Stomach smooth muscle (tissue), 2 donors: Measurements from ENCODE around the gene OBSCN.

Experiments
- H3K27ac ChIP-seq: one replicate; pipeline ENCODE4 v1.7.0; 2013; ENCODE audit warnings: mild to moderate bottlenecking, low read length, inconsistent platforms
- H3K27me3 ChIP-seq, 2 donors: one replicate each; pipeline ENCODE4 v1.7.0; 2013; ENCODE audit warnings: low read length in 2 of 2; ENCODE audit not compliant: insufficient read depth in 2 of 2, control insufficient read depth in 1 of 2
- H3K36me3 ChIP-seq, 2 donors: one replicate each; pipeline ENCODE4 v1.7.0; 2013; ENCODE audit warnings: low read length in 2 of 2; ENCODE audit not compliant: control insufficient read depth in 2 of 2, insufficient read depth in 2 of 2
- H3K4me1 ChIP-seq: one replicate; pipeline ENCODE4 v1.7.0; 2013; ENCODE audit warnings: low read length; ENCODE audit not compliant: control insufficient read depth, insufficient read depth
- H3K4me3 ChIP-seq, 2 donors: one replicate each; pipeline ENCODE4 v1.7.0; 2013; ENCODE audit warnings: low read length in 2 of 2
- H3K9ac ChIP-seq, 2 donors: one replicate each; pipeline ENCODE4 v1.7.0; 2013; ENCODE audit warnings: low read length in 2 of 2, mild to moderate bottlenecking in 1 of 2
- H3K9me3 ChIP-seq, 2 donors: one replicate each; pipeline ENCODE4 v1.7.0; 2013; ENCODE audit warnings: low read length in 2 of 2; ENCODE audit not compliant: control insufficient read depth in 2 of 2
- donor health status: healthy.
- donor health status: Pancreatic carcinoma.

The OBSCN gene

DNA sequence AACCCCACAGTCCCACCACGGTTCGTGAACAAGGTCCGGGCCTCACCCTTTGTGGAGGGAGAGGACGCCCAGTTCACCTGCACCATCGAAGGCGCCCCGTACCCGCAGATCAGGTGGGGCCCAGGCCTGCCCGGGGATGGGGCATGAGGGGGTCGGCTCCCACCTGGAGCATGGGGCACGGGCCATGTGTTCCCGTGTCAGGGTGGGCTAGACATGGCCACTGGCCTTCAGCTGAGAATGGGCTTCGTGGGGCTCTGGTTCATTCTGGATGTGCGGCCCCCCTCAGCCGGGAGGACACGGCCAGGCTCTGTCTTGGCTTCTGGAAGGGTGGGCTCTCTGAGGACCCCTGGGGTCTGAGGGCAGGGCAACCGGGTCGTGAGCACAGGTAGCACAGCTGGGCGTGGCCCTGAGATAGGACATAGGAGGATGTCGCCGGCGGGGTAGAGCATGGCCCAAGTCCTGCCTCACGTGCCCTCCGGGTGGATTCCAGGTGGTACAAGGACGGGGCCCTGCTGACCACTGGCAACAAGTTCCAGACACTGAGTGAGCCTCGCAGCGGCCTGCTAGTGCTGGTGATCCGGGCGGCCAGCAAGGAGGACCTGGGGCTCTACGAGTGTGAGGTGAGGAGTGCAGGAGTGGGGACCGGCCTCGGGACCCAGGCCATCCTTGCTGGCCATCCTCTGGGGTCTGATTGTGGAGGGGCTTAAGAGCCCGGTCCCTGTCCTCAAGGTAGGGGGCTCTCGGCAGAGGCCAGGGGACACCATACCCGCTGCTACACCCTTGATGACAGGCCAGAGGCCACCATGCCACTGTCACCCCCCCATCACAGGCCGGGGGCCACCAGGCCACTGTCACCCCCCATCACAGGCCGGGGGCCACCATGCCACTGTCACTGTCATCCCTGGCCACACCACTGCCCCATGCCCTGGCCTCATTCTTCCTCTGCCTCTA lies 143.3 kb downstream of the OBSCN start:
- Histone ChIP-seq H3K4me1 (no peaks in the 10 kb centered on the region), H3K36me3 (no peaks in the 10 kb centered on the region), H3K9me3 (no peaks in the 10 kb centered on the region), H3K27me3 (no peaks in the 10 kb centered on the region), H3K4me3 (no peak overlapping the region), H3K27ac (no peak overlapping the region), H3K9ac (no peak overlapping the region)

DNA sequence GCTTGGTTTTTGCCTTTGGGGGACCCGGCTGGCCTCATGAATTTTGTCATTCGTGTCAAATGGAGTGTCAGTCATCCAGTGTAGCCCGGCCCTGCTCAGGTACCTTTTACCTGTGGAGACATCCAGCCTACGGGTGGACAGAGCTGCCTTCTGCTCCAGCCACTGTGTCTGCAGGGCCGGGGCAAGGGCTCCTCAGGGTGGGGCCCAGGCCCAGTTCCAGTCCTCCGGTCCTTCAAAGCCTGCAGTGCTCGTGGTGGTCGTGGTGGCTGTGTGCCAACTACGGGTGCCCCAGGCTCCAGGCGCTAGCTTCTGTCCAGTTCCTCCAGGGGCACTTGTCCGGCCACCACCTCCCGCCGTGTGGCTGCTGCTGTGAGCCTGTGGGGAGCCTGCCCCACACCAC lies 144.0 kb downstream of the OBSCN start:
- Histone ChIP-seq H3K4me1 (no peaks in the 10 kb centered on the region), H3K9me3 (no peaks in the 10 kb centered on the region), H3K27ac (no peak overlapping the region), H3K36me3 (no peaks in the 10 kb centered on the region), H3K9ac (no peak overlapping the region), H3K4me3 (no peak overlapping the region), H3K27me3 (no peaks in the 10 kb centered on the region)

DNA sequence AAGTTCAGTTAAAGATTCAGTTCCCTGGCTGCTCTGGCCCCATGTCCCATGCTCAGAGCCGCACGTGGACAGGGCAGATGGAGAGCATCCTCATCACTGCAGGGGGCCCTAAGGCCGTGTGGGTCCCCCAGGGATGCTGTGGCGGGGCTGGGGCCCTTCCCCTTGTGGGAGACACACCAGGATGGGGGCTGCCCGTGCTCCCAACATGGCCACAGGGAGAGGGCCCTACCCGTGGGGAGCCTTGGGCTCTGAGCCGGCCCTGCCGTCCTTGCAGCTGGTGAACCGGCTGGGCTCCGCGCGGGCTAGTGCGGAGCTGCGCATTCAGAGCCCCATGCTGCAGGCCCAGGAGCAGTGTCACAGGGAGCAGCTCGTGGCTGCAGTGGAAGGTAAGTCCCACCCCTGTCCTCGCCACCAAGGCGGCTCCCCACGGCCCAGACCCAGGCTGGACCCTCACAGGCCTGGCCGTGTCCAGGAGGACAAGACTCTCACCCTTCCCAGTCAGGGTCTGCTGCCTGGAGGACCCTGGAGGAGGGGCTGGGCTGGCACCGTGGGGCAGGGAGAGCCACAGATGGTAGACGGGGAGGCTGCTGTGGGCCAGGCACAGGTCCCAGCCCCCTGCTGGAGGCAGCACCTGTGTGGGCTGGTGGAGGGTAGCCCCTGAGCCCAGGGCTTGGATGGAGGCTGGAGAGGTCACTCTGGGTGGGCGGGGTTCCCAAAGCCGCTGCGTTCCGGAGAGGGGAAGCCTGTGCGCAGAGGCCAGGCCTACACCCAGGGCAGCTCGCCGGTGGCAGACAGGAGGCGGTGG lies 145.0 kb downstream of the OBSCN start:
- H3K27ac ChIP-seq = no peak overlapping the region
- H3K36me3 ChIP-seq = no peaks in the 10 kb centered on the region
- H3K4me3 ChIP-seq = no peak overlapping the region
- H3K4me1 ChIP-seq = no peaks in the 10 kb centered on the region
- no peak overlapping the region for H3K9ac ChIP-seq
- no peaks in the 10 kb centered on the region for H3K9me3 ChIP-seq
- H3K27me3 ChIP-seq = no peaks in the 10 kb centered on the region

DNA sequence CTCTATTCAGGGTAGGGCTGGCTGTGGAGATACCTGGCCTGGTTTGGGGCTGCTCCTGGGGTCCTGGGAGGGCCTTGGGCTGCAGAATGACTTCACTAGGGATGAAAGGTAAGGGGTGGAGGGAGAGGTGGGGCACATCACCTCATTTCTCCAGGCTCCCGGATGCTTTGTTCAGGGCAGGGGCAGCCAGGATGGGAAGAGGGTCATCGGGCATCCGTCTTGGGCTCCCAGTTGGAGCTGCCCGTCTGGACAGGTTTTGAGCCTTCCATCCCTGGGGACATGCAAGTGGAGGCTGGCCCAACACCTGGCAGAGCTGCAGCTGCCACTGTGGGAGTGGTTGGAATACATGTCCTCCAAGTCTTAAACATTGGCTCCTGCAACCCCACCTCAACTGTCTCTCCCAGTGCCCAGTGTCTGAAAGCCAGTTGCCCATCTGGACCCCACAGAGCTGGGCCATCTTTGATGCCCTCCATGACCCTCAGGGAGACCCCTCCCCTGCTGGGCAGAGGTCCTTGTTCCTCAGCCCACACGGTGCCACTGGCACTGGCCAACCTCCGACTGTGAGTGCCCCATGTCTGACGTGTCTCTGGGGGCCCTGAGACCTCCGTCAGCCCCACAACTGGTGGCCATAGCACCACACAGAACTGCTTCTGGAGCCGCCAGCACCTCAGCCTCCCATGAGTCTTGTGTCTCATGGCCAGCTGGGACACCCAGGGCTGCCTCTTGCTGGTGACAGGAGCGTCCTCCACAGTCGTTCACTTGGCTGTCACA lies 145.9 kb downstream of the OBSCN start:
- Histone ChIP-seq H3K9me3 (peaks cover 0 to 4% of the 10 kb centered on the region in 2 donors), H3K27ac (no peak overlapping the region), H3K36me3 (no peaks in the 10 kb centered on the region), H3K4me1 (no peaks in the 10 kb centered on the region), H3K27me3 (no peaks in the 10 kb centered on the region), H3K4me3 (no peak overlapping the region), H3K9ac (no peak overlapping the region)

DNA sequence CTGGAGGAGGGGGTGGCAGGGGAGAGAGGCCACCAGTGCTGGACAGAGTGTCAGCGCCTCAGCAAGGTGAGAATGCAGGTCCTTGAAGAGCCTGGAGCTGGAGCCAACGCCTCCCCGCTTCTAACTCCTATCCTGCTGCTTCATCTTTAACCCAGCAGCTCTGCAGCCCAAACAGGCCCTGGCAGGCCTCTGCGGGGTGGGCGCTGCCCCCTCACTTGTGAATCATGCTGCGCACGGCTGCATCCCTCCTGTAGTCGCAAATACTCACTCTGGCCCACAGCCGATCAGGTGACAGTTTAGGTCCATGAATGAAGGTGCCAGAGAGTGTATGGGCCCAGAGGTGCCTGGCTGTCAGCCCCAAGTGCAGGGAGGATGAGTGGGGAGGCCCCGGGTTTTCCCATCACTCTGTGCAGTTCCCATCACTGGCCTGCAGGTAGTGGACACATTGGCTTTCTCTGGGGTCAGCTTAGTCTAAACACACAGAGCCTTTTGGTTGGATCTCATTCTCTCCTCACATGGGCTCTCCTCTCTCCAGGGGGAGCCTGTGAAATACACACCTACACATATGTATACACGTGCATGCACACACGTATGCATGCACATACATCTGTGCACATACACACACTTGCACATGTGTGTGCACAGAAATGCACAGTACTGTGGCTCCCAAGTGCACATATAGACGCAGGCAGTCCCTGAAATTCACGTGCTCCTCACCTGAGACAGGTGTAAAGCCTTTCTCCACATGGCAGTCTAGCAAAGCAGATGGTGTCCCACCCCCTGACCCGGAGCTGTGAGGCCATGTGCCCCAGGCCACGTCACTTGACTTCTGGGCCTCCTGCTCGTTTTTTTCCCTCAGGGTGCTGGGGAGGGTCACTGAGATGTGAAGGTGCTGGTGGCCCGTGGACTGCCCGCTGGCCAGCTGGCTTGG lies 146.8 kb downstream of the OBSCN start:
- H3K36me3 ChIP-seq = no peaks in the 10 kb centered on the region

DNA sequence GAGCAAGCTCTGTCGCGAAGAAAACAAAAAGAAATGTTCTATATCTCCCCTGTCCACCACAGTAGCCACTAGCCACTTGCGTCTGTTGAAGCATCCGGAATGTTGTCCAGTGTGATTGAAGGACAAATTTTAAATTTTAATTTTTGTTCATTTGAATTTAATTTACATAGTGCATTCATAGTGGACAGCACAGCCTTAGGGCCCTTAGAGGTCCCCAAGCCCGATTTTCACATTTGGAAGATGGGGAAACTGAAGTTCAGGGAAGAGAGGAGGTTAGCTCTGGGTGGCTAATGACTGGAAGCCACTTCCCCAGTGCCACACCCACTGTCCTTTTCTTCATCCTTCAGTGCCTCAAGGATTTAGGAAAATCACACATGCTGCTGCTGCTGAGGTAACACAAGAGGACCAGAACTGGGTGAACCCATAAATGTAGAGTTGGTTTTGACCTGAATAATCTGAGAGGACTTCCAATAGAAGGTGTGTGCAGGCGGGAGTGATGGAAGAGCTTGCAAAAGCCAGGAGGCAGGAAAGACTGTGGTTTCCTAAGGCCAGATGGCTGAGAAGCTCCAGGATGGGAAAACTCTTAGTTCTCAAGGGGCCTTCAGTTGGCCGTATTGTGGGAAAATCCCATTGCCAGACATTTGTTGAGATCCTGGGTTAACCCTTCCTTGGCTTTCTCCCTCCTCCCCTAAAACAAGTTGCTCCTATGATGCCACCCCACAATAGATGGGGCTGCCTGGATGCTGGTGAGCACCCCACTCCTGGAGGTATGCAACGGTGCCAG lies 149.2 kb downstream of the OBSCN start:
- Histone ChIP-seq H3K27ac (no peak overlapping the region), H3K9me3 (peaks cover 0 to 5% of the 10 kb centered on the region in 2 donors), H3K36me3 (no peaks in the 10 kb centered on the region), H3K4me3 (no peak overlapping the region), H3K27me3 (no peaks in the 10 kb centered on the region), H3K9ac (no peak overlapping the region), H3K4me1 (no peaks in the 10 kb centered on the region)

More for the DNA sequence above, 146.8 kb downstream of the OBSCN start:
- Histone ChIP-seq H3K4me1 (no peaks in the 10 kb centered on the region), H3K27me3 (no peaks in the 10 kb centered on the region), H3K4me3 (no peak overlapping the region), H3K9me3 (peaks cover 0 to 5% of the 10 kb centered on the region in 2 donors), H3K27ac (no peak overlapping the region), H3K9ac (no peak overlapping the region)

DNA sequence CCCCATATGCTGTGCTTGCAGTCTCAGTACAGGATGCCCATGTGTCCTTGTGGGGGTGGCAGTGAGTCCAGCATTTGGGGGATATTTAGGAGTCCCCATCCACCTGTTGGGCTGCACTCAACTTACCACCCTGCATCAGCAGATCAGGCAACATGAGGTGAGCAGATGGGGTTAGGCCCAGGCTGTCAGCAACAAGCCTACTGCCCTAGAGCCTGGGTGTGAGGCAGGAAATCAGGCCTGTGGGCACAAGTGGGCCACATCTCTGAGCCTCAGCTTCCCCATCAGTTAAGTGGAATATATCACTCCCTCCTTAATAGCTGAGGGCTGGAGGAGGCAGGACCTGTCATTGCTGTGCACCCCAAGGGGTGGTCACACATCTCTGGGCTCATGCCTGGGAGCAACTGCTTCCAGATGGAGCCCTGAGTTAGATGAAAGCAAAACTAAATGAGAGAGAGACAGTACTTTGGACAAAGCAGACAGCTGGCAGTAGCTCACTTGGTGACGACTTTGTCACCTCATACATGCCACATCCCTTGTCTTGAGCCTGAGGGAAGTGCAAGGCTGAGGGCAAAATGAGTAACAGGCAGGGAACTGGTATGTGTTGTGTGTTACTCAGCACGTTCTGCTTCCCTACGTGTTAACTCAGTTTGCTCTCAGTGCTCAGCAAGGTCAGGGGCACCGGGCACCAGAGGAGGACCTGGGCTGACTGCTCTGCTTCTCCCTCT lies 150.4 kb downstream of the OBSCN start:
- Histone ChIP-seq H3K27me3 (no peaks in the 10 kb centered on the region), H3K9me3 (peaks cover 0 to 5% of the 10 kb centered on the region in 2 donors), H3K9ac (no peak overlapping the region), H3K4me3 (no peak overlapping the region), H3K27ac (no peak overlapping the region), H3K36me3 (no peaks in the 10 kb centered on the region), H3K4me1 (no peaks in the 10 kb centered on the region)

DNA sequence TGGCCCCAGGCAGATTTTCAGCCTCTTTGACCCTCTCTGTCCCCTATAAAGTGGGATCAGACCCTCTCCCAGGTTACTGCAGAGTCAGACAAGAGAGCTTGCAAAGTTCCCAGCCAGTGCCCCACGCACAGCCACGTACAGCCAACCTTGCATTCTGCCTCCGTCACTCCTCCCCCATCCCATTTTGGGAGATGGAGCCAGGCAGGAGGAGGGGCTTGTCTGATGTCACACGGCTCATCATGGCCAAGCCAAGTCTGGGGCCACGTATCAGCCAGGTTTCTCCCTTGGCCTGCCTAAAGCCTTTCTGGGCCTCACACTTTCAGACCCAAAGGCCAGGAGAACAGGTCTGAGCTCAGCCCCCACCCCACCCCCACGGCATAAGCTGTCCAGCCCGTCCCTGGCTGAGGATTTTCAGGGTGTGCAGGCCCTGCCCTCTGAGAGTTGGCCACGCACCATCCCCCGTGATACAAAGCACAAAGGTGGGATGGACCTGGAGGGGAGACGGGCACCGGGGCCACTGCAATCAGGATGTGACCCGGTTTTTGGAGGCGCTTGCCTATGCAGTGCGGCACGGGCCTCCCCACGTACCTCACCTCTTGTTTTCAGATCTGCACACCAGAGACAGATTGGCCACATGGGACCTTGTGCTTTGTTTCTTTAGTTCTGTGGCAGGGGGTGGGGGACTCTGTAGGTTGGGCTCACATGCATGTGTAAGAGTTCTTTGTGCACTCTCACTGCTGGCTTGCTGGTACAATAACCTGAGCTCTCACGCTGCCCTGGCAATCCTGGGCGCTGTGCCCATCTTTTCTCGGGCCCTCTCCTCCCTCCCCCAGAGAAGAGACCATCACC lies 151.1 kb downstream of the OBSCN start:
- Histone ChIP-seq H3K4me1 (no peaks in the 10 kb centered on the region), H3K27me3 (peaks cover 0 to 2% of the 10 kb centered on the region in 2 donors), H3K9ac (no peak overlapping the region), H3K4me3 (no peak overlapping the region), H3K9me3 (peaks cover 0 to 5% of the 10 kb centered on the region in 2 donors), H3K36me3 (no peaks in the 10 kb centered on the region), H3K27ac (no peak overlapping the region)
